ENCODE results near the gene CSF2RB.
A peak's percentile ranks its signal among the peaks of the same experiment; 100 is the strongest.

Gene CSF2RB

GRCh38 chr22:36938028-36938425, 24.6 kb downstream of the CSF2RB start:
- FAIRE-seq = no peak

GRCh38 chr22:36938886-36939285, 25.5 kb downstream of the CSF2RB start:
- no peak for FAIRE-seq

GRCh38 chr22:36940676-36941075, 27.2 kb downstream of the CSF2RB start:
- no peak for FAIRE-seq

GRCh38 chr22:36942556-36942955, 29.1 kb downstream of the CSF2RB start:
- FAIRE-seq = no peak

GRCh38 chr22:36946421-36947158, 33.2 kb downstream of the CSF2RB start:
- peak; percentile 87 for FAIRE-seq

- FAIRE-seq = peak; percentile 95
These were observed 35.1 kb downstream of the CSF2RB start for GRCh38 chr22:36948273-36949225.

GRCh38 chr22:36950797-36951590, 37.6 kb downstream of the CSF2RB start:
- FAIRE-seq = no peak

GRCh38 chr22:36951746-36952145, 38.3 kb downstream of the CSF2RB start:
- no peak for FAIRE-seq

GRCh38 chr22:36953239-36954080, 40.0 kb downstream of the CSF2RB start:
- FAIRE-seq = no peak

GRCh38 chr22:36954251-36955014, 41.0 kb downstream of the CSF2RB start:
- no peak for FAIRE-seq

GRCh38 chr22:36955691-36956090, 42.3 kb downstream of the CSF2RB start:
- no peak for FAIRE-seq

GRCh38 chr22:36958366-36958765, 44.9 kb downstream of the CSF2RB start:
- no peak for FAIRE-seq

GRCh38 chr22:36961626-36962025, 48.2 kb downstream of the CSF2RB start:
- no peak for FAIRE-seq

GRCh38 chr22:36963302-36963701, 49.9 kb downstream of the CSF2RB start:
- FAIRE-seq = no peak

GRCh38 chr22:36964106-36964505, 50.7 kb downstream of the CSF2RB start:
- no peak for FAIRE-seq

GRCh38 chr22:36965696-36966095, 52.3 kb downstream of the CSF2RB start:
- no peak for FAIRE-seq

GRCh38 chr22:36966851-36967540, 53.6 kb downstream of the CSF2RB start:
- no peak for FAIRE-seq

GRCh38 chr22:36968249-36968964, 55.0 kb downstream of the CSF2RB start:
- FAIRE-seq = no peak

- FAIRE-seq = peak; percentile 91
These were observed 58.1 kb downstream of the CSF2RB start for GRCh38 chr22:36971341-36972125.
